Nephron progenitor cell (in vitro differentiated cells): Measurements from ENCODE around the gene MED23.

ENCODE experiments used
- DNase-seq: peaks from one replicate; pipeline ENCODE4 v3.0.0; 2021
- H3K27ac Mint-ChIP-seq: 2 replicates; pipeline ENCODE4 v1.8.0; 2021; ENCODE audit warnings: mild to moderate bottlenecking, moderate library complexity, mixed read lengths
- H3K27me3 Mint-ChIP-seq: 2 replicates; pipeline ENCODE4 v1.8.0; 2021; ENCODE audit warnings: mild to moderate bottlenecking, low read depth, mixed read lengths; ENCODE audit not compliant: poor library complexity
- H3K36me3 Mint-ChIP-seq: 2 replicates; pipeline ENCODE4 v1.8.0; 2021; ENCODE audit warnings: low read depth, mixed read lengths
- H3K4me1 Mint-ChIP-seq: 2 replicates; pipeline ENCODE4 v1.8.0; 2021; ENCODE audit warnings: mixed read lengths
- H3K4me3 Mint-ChIP-seq: 2 replicates; pipeline ENCODE4 v1.8.0; 2021; ENCODE audit warnings: mild to moderate bottlenecking, moderate library complexity, mixed read lengths
- H3K9me3 Mint-ChIP-seq: 2 replicates; pipeline ENCODE4 v1.8.0; 2021; ENCODE audit warnings: mild to moderate bottlenecking, moderate library complexity, mixed read lengths
- TF ChIP-seq, protein P1 (sequence below): fragments of 200-600 bp; sonication (generic); IDR thresholded peaks from 2 replicates; pipeline ENCODE4 v1.5.0; 2021; ENCODE audit warnings: antibody characterized with exemption

MED23 gene, protein sequence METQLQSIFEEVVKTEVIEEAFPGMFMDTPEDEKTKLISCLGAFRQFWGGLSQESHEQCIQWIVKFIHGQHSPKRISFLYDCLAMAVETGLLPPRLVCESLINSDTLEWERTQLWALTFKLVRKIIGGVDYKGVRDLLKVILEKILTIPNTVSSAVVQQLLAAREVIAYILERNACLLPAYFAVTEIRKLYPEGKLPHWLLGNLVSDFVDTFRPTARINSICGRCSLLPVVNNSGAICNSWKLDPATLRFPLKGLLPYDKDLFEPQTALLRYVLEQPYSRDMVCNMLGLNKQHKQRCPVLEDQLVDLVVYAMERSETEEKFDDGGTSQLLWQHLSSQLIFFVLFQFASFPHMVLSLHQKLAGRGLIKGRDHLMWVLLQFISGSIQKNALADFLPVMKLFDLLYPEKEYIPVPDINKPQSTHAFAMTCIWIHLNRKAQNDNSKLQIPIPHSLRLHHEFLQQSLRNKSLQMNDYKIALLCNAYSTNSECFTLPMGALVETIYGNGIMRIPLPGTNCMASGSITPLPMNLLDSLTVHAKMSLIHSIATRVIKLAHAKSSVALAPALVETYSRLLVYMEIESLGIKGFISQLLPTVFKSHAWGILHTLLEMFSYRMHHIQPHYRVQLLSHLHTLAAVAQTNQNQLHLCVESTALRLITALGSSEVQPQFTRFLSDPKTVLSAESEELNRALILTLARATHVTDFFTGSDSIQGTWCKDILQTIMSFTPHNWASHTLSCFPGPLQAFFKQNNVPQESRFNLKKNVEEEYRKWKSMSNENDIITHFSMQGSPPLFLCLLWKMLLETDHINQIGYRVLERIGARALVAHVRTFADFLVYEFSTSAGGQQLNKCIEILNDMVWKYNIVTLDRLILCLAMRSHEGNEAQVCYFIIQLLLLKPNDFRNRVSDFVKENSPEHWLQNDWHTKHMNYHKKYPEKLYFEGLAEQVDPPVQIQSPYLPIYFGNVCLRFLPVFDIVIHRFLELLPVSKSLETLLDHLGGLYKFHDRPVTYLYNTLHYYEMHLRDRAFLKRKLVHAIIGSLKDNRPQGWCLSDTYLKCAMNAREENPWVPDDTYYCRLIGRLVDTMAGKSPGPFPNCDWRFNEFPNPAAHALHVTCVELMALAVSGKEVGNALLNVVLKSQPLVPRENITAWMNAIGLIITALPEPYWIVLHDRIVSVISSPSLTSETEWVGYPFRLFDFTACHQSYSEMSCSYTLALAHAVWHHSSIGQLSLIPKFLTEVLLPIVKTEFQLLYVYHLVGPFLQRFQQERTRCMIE (N-terminal part only)

DNA sequence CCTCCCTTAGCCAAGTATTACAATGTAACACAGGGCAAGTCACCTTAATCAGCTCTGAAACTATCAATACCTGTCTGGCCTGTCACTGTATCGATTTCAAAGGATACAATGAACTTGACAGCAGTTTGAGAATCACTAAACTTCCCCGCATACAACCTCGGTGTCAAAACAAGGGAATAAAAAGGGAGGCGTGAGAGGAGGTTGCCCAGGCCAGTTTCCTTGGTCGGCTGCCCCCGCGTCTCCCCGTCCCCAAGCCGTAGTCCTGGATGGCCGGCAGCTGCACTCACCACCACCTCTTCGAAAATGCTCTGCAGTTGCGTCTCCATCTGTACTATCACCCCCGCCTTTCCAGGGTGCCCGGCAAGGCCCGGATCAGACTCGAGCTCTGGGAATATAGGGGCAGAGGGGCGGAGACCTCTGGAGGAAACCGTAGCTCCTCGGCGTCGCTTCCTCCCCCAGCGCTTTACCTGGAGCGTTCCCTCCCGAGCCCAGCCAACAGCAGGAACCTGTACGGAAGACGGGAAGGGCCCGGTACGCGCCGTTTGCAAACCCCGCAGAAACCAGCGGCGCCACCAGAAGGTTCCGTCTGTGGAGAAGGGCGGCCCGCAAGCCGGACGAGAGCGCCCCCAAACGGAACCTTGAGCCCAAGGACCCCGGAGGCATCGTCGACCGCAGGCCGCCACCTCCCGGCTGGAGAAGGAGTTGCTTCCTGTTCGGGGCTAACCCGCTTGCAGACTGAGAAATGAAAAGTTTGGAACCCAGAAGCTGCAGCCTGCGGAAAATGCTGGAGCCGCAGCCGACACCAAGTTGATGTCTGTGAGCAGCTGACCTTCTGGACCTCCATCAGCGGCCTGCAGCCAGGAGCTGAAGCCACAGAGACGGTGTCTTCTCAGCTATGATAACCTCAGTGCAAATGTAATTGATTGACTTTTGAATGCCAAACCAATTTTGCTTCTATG is at the start of gene MED23:
Gene MED23 (minus strand): TSS at position 519 of the 959 bp plus-strand sequence. CDS start 193 bp downstream, at position 326.
- Mint-ChIP-seq H3K4me1 (peaks cover 32% of the 10 kb centered on the region), H3K4me3 (peak within 1 kb of the TSS; percentile 94), H3K9me3 (no peaks in the 10 kb centered on the region), H3K27me3 (peaks cover 4% of the 10 kb centered on the region), H3K27ac (peak within 1 kb of the TSS; percentile 98), H3K36me3 (peaks cover 12% of the 10 kb centered on the region)
- TF ChIP-seq, protein P1, sequence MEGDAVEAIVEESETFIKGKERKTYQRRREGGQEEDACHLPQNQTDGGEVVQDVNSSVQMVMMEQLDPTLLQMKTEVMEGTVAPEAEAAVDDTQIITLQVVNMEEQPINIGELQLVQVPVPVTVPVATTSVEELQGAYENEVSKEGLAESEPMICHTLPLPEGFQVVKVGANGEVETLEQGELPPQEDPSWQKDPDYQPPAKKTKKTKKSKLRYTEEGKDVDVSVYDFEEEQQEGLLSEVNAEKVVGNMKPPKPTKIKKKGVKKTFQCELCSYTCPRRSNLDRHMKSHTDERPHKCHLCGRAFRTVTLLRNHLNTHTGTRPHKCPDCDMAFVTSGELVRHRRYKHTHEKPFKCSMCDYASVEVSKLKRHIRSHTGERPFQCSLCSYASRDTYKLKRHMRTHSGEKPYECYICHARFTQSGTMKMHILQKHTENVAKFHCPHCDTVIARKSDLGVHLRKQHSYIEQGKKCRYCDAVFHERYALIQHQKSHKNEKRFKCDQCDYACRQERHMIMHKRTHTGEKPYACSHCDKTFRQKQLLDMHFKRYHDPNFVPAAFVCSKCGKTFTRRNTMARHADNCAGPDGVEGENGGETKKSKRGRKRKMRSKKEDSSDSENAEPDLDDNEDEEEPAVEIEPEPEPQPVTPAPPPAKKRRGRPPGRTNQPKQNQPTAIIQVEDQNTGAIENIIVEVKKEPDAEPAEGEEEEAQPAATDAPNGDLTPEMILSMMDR = peak; percentile 91
- DNase-seq = peak; percentile 97

DNA sequence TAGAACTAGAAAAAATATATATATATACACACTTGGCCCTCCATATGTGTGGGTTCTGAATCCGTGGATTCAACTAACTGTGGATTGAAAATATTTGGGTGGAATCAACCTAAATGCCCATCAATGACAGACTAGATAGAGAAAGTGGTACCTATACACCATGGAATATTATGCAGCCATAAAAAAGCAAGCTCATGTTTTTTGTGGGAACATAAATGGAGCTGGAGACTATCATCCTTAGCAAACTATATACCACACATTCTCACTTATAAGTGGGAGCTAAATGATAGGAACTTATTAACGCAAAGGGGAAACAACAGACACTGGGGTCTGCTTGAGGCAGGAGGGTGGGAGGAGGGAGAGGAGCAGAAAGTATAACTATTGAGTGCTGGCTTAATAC is 45.1 kb upstream of the MED23 start:
- Mint-ChIP-seq H3K4me3 (no peak overlapping the region), H3K9me3 (no peaks in the 10 kb centered on the region), H3K27me3 (no peaks in the 10 kb centered on the region), H3K27ac (no peak overlapping the region), H3K4me1 (peaks cover 6% of the 10 kb centered on the region), H3K36me3 (no peaks in the 10 kb centered on the region)
- no peak for DNase-seq
- TF ChIP-seq, protein P1 = no peak

DNA sequence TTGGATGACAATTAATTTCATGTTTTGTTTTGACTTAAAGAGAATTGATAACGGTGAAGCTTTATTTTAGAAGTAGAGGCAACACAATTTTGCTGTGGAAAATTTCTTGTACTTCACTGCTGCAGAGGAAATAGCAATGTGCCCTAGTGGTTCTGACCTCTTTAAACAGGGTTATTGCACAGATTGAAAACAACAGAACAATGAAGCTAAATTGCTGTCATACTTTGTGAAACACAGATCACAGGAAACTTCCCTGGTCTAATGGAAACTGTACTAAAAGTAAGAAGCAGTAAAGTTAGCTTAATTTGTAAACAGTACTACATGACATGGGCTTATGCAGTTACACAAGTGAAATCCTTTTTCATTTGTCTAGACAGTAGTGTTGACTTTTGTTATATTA is 41.8 kb upstream of the MED23 start:
- no peaks in the 10 kb centered on the region for H3K36me3 Mint-ChIP-seq
- H3K4me3 Mint-ChIP-seq = no peak overlapping the region
- TF ChIP-seq, protein P1 = no peak
- H3K27me3 Mint-ChIP-seq = no peaks in the 10 kb centered on the region
- H3K9me3 Mint-ChIP-seq = no peaks in the 10 kb centered on the region
- H3K27ac Mint-ChIP-seq = no peak overlapping the region
- peaks cover 11% of the 10 kb centered on the region for H3K4me1 Mint-ChIP-seq
- DNase-seq = no peak

DNA sequence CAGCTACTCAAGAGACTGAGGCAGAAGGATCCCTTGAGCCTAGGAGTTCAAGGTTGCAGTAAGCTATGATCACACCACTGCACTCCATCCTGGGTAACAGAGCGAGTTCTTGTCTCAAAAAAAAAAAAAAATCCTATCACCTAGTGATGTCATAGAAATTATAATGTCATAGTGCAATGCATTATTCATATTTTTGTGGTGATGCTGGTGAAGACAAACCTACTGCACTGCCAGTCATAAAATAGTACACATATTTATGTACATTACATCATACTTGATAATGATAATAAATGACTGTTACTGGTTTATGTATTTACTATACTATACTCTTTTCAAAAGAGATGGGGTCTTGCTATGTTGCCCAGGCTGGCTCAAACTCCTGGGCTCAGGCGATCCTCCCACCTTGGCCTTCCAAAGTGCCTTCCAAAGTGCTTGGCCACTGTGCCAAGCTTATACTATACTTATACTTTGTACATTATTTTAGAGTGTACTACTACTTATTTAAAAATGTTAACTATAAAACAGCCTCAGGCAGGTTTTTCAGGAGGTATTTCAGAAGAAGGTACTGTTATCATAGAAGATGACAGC is 35.6 kb upstream of the MED23 start:
- TF ChIP-seq, protein P1 = no peak
- DNase-seq = no peak
- no peak overlapping the region for H3K27ac Mint-ChIP-seq
- no peaks in the 10 kb centered on the region for H3K27me3 Mint-ChIP-seq
- no peaks in the 10 kb centered on the region for H3K36me3 Mint-ChIP-seq
- no peaks in the 10 kb centered on the region for H3K9me3 Mint-ChIP-seq
- no peak overlapping the region for H3K4me3 Mint-ChIP-seq
- H3K4me1 Mint-ChIP-seq = peaks cover 11% of the 10 kb centered on the region
